Activated naive CD4-positive, alpha-beta T cell treated with anti-CD3 and anti-CD28 coated beads for 36 hours (primary cell): Measurements from ENCODE around the gene RBM14. TPM values are rescaled to one million over a fixed set of nuclear protein-coding genes. Genes with fewer than 3 reads are reported as not detected.
A peak's percentile ranks its signal among the peaks of the same experiment; 100 is the strongest.
"Not testable (repeated sequence)": the region's sequence is repeated elsewhere in the genome, so short reads cannot be mapped to it uniquely, and the experiment has no call there.

Source experiments
- CTCF ChIA-PET: fragments of 350-600 bp; sonication (Branson Sonifier 250); formaldehyde crosslinking; loops from one replicate; lab custom pipeline; 2021; ENCODE audit warnings: antibody characterized with exemption; lab: Charles Lee
- DNase-seq: peaks from one replicate; pipeline ENCODE4 v3.0.0-alpha.2; 2020
- H3K27ac Mint-ChIP-seq: one replicate; pipeline ENCODE4 v1.8.0; 2021; ENCODE audit warnings: mild to moderate bottlenecking, mixed read lengths
- H3K27me3 Mint-ChIP-seq: one replicate; pipeline ENCODE4 v1.8.0; 2021; ENCODE audit warnings: low read depth, mixed read lengths
- H3K36me3 Mint-ChIP-seq: one replicate; pipeline ENCODE4 v1.8.0; 2021; ENCODE audit warnings: low read depth, mixed read lengths
- H3K4me1 Mint-ChIP-seq: one replicate; pipeline ENCODE4 v1.8.0; 2021; ENCODE audit warnings: low read depth, mixed read lengths
- H3K4me3 Mint-ChIP-seq: one replicate; pipeline ENCODE4 v1.8.0; 2021; ENCODE audit warnings: mild to moderate bottlenecking, moderate library complexity, mixed read lengths
- H3K9me3 Mint-ChIP-seq: one replicate; pipeline ENCODE4 v1.8.0; 2021; ENCODE audit warnings: mixed read lengths
- intact Hi-C: fragments of 100-400 bp; cut with micrococcal nuclease; formaldehyde crosslinking; loops from one replicate; pipeline ENCODE4 v1.15.1; 2023
- total RNA-seq, 2 experiments: library from RNA; stranded (reverse); gene quantifications; one replicate each; pipeline ENCODE4 v1.2.3, GENCODE V29; 2021

RBM14 gene
- total RNA-seq, 2 experiments from 2014 or later: 160 to 173 TPM

DNA sequence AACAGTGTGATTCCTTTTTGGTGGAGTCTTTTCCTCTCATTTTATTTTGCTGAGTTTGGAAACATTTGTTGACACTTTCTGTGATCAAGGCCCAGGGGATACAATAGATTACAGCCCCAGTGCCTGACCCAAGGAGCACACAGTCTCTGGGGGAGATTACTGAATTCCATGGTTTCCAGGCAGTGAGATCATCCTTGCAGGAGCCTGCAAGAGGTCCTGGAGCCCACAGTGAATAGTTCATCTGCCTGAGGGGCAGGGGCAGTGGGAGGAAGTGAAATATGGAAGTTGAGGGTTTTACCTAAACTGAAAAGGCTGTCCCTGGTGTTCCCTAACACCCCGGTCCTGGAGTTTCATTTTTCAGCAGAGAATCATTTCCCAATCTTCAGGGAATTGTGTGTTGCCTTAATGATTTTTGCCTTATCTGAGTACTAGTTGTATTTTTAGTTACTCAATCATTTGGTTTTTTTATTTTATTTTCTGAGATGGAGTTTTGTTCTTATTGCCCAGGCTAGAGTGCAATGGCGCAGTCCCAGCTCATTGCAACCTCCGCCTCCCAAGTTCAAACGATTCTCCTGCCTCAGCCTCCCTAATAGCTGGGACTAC lies 15.7 kb upstream of the RBM14 start:
- intact Hi-C loops: no loop called here
- H3K9me3 Mint-ChIP-seq: no peaks in the 10 kb centered on the region
- no peak overlapping the region for H3K27ac Mint-ChIP-seq
- H3K4me1 Mint-ChIP-seq: peaks cover 4% of the 10 kb centered on the region
- H3K36me3 Mint-ChIP-seq: peaks cover 7% of the 10 kb centered on the region
- H3K27me3 Mint-ChIP-seq: no peaks in the 10 kb centered on the region
- no peak overlapping the region for H3K4me3 Mint-ChIP-seq
- CTCF ChIA-PET: no interaction called here
- no peak for DNase-seq

DNA sequence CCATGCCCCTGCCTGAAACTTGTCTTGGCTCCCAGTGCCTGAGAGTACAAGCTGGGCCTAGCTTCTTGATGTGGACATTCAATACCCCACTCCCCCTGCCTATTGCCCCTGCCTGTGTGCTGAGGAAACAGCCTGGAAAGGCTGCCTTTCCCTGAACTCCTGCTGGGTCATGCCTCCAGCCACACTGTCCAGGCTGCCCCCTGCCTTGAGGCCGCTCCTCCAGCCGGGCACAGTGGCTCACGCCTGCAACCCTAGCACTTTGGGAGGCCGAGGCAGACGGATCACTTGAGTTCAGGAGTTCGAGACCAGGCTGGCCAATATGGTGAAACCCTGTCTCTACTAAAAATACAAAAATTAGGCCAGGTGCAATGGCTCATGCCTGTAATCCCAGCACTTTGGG lies 13.4 kb upstream of the RBM14 start:
- no peak for DNase-seq
- CTCF ChIA-PET: interaction anchor here (0.6 to 1.3 kb wide), 4 partner anchors 11 to 230 kb away, joined by 3 read pairs; no protein-coding TSS in a partner anchor
- Mint-ChIP-seq H3K9me3 (no peaks in the 10 kb centered on the region), H3K27ac (no peak overlapping the region), H3K36me3 (peaks cover 7% of the 10 kb centered on the region), H3K27me3 (no peaks in the 10 kb centered on the region), H3K4me1 (no peaks in the 10 kb centered on the region), H3K4me3 (no peak overlapping the region)
- intact Hi-C loops: no loop called here

- no peak overlapping the region for H3K27ac Mint-ChIP-seq
- H3K4me1 Mint-ChIP-seq: no peaks in the 10 kb centered on the region
- DNase-seq: no peak
- CTCF ChIA-PET: interaction anchor here (0.5 to 2.0 kb wide), 3 partner anchors 12 to 24 kb away, joined by 3 to 4 read pairs (median 4); partner anchors contain the start of gene CCDC87
- no peaks in the 10 kb centered on the region for H3K27me3 Mint-ChIP-seq
- H3K36me3 Mint-ChIP-seq: peaks cover 9% of the 10 kb centered on the region
- H3K9me3 Mint-ChIP-seq: no peaks in the 10 kb centered on the region
- intact Hi-C loops: no loop called here
- no peak overlapping the region for H3K4me3 Mint-ChIP-seq
Measured at GRCh38 chr11:66604155-66604554, 12.3 kb upstream of the RBM14 start.

DNA sequence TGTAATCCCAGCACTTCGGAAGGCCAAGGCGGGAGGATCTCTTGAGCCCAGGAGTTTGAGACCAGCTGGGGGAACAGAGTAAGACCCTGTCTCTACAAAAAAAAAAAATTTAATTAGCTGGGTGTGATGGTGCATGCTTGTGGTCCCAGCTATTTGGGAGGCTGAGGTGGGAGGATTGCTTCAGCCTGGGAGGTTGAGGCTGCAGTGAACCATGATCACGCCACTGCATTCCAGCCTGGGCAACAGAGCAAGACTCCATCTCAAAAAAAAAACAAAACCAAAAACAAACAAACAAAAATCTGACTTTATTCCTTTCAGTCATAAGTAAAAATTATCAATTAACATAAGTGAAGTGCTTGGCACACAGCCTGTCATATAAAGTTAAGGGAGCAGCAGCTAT lies 9.8 kb upstream of the RBM14 start:
- H3K4me3 Mint-ChIP-seq, intact Hi-C loops, H3K27me3 Mint-ChIP-seq, H3K4me1 Mint-ChIP-seq, H3K9me3 Mint-ChIP-seq, DNase-seq, CTCF ChIA-PET, H3K36me3 Mint-ChIP-seq, H3K27ac Mint-ChIP-seq: not testable (repeated sequence)

DNA sequence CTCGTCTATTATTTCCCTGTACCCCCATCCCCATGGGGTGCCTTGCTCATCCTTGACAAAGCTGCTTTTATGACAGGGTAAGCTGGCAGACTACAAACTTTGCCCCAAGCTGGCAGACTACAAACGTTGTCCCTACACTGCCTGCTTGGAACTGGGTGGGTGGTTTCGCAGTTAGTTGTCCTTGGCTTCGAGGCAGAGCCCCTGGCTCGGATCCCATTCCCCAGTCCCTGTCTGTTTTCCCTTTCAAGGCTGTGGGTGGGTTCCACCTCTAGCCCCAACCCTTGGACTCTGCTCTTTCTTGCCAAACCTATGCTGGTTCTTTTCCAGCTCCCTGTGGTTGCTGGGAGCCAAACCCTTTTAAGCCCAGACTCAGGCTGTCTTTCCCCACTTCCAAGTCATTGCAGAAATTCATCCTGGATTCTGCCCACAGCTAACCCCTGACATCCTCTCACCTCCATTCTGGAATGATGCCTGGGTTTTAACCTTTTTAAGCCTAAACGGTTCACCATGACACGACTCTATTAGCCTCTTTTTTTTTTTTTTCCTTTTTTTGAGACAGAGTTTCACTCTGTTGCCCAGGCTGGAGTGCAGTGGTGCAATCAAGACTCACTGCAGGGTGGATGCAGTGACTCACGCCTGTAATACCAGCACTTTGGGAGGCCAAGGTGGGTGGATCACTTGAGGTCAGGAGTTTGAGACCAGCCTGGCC lies 9.2 kb upstream of the RBM14 start:
- no peak for DNase-seq
- Mint-ChIP-seq H3K4me1 (peaks cover 6% of the 10 kb centered on the region), H3K27me3 (no peaks in the 10 kb centered on the region), H3K4me3 (no peak overlapping the region), H3K9me3 (no peaks in the 10 kb centered on the region), H3K36me3 (peaks cover 6% of the 10 kb centered on the region), H3K27ac (no peak overlapping the region)
- CTCF ChIA-PET: no interaction called here
- intact Hi-C loops: no loop called here

GRCh38 chr11:66609721-66610617 lies 6.5 kb upstream of the RBM14 start:
- Mint-ChIP-seq H3K4me3 (no peak overlapping the region), H3K36me3 (peaks cover 4% of the 10 kb centered on the region), H3K27ac (no peak overlapping the region), H3K9me3 (no peaks in the 10 kb centered on the region), H3K27me3 (no peaks in the 10 kb centered on the region), H3K4me1 (peaks cover 6% of the 10 kb centered on the region)
- CTCF ChIA-PET: interaction anchor here (0.6 to 1.2 kb wide), 3 partner anchors 19 to 69 kb away, joined by 3 read pairs; no protein-coding TSS in a partner anchor
- intact Hi-C loops: loop anchor here (10.0 kb wide), 1 partner anchor 345 kb away; the partner anchor contains the start of gene PC
- DNase-seq: no peak

- intact Hi-C loops: loop anchor here (10.0 kb wide), 1 partner anchor 342 kb away; the partner anchor contains the start of gene PC
- no peak overlapping the region for H3K4me3 Mint-ChIP-seq
Measured at GRCh38 chr11:66612458-66612857, 4.0 kb upstream of the RBM14 start.

GRCh38 chr11:66614073-66614472 lies 2.4 kb upstream of the RBM14 start:
- Mint-ChIP-seq H3K9me3 (no peaks in the 10 kb centered on the region), H3K4me3 (no peak overlapping the region), H3K27ac (no peak overlapping the region), H3K36me3 (peaks cover 33% of the 10 kb centered on the region), H3K27me3 (no peaks in the 10 kb centered on the region), H3K4me1 (peaks cover 24% of the 10 kb centered on the region)
- DNase-seq: no peak
- CTCF ChIA-PET: interaction anchor here (0.6 to 1.1 kb wide), 4 partner anchors 11 to 654 kb away, joined by 3 to 4 read pairs (median 4); no protein-coding TSS in a partner anchor
- intact Hi-C loops: loop anchor here (10.0 kb wide), 1 partner anchor 341 kb away; the partner anchor contains the start of gene PC

More at GRCh38 chr11:66612458-66612857, 4.0 kb upstream of the RBM14 start:
- no peak overlapping the region for H3K27ac Mint-ChIP-seq
- CTCF ChIA-PET: interaction anchor here (1.5 kb wide), 1 partner anchor 66 kb away, joined by 4 read pairs; no protein-coding TSS in a partner anchor
- no peaks in the 10 kb centered on the region for H3K9me3 Mint-ChIP-seq
- peaks cover 19% of the 10 kb centered on the region for H3K36me3 Mint-ChIP-seq
- peaks cover 13% of the 10 kb centered on the region for H3K4me1 Mint-ChIP-seq
- no peaks in the 10 kb centered on the region for H3K27me3 Mint-ChIP-seq
- DNase-seq: no peak

GRCh38 chr11:66617155-66617834 lies 865 bp downstream of the RBM14 start:
- peaks cover 58% of the 10 kb centered on the region for H3K36me3 Mint-ChIP-seq
- intact Hi-C loops: loop anchor here (2.0 to 10.0 kb wide), 5 partner anchors 70 to 1195 kb away; partner anchors contain the start of genes ACTN3, B4GAT1, BRMS1 and NEAT1
- peak overlapping the region; percentile 98 for H3K4me3 Mint-ChIP-seq
- CTCF ChIA-PET: interaction anchor here (1.2 to 2.4 kb wide), 2 partner anchors 21 to 23 kb away, joined by 3 to 11 read pairs; partner anchors contain the start of gene RBM4
- DNase-seq: peak; percentile 50
- H3K9me3 Mint-ChIP-seq: peaks cover 1% of the 10 kb centered on the region
- peaks cover 43% of the 10 kb centered on the region for H3K4me1 Mint-ChIP-seq
- H3K27me3 Mint-ChIP-seq: no peaks in the 10 kb centered on the region
- H3K27ac Mint-ChIP-seq: peak overlapping the region; percentile 98

DNA sequence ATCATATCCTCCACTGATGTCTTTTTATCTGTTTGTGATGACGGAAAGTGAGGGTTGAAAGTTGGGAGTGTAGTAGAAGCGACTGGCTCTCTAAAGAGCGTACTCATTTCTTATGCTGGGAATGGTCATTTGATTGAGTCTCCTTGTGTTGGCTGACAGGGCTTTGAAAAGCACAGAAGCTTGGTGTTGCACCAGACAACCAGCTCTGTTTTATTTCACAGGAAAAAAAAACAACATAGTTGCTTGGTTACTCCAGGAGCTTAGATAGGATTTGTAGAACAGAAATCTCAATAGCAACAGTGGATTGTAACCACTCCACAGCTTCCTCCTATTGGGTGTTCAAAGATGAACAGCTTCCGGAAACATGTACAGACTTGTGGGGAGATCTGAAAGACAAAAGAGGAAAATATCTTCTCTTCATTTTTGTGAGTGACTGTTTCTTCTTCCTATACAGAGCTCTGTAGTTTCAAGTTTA lies 2.7 kb downstream of the RBM14 start:
- Mint-ChIP-seq H3K36me3 (peaks cover 76% of the 10 kb centered on the region), H3K4me1 (peaks cover 58% of the 10 kb centered on the region), H3K27ac (peak overlapping the region; percentile 98), H3K9me3 (peaks cover 1% of the 10 kb centered on the region), H3K4me3 (peak overlapping the region; percentile 98), H3K27me3 (no peaks in the 10 kb centered on the region)
- DNase-seq: peak; percentile 35
- CTCF ChIA-PET: interaction anchor here (0.7 to 1.5 kb wide), 5 partner anchors 19 to 41 kb away, joined by 3 to 5 read pairs (median 3); partner anchors contain the start of gene RBM4
- intact Hi-C loops: loop anchor here (1.0 to 10.0 kb wide), 4 partner anchors 272 to 1197 kb away; partner anchors contain the start of genes B4GAT1, BRMS1, KDM2A and NEAT1

- Mint-ChIP-seq H3K27ac (no peak overlapping the region), H3K27me3 (no peaks in the 10 kb centered on the region)
Measured at GRCh38 chr11:66624450-66624849, 8.0 kb downstream of the RBM14 start.

More at GRCh38 chr11:66624450-66624849, 8.0 kb downstream of the RBM14 start:
- no peak overlapping the region for H3K4me3 Mint-ChIP-seq
- H3K9me3 Mint-ChIP-seq: peaks cover 1% of the 10 kb centered on the region
- peaks cover 63% of the 10 kb centered on the region for H3K4me1 Mint-ChIP-seq
- intact Hi-C loops: no loop called here
- H3K36me3 Mint-ChIP-seq: peaks cover 82% of the 10 kb centered on the region
- CTCF ChIA-PET: interaction anchor here (1.2 kb wide), 1 partner anchor 32 kb away, joined by 3 read pairs; no protein-coding TSS in a partner anchor
- DNase-seq: no peak
